ENCODE results near the gene RASGRP3.
A peak's percentile ranks its signal among the peaks of the same experiment; 100 is the strongest.

The RASGRP3 gene

DNA sequence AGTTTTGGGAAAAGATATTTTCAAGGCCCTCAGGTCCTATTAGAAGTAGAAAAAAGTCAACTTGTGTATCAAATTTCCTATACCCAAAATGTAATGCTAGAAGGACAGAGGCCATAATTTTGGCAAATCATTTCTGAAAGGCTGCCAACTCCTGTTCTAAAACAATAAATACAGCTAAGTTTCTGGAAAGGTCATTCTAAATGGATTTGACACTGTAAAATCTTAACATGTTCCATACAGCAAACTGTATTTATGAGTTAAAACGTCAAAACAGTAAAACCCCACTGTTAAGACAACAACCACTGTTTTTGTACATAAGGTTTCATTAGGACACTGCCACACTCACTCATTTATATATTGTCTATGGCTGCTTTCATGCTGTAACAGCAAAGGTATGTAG lies 113.0 kb downstream of the RASGRP3 start:
- DNase-seq, result no peak

DNA sequence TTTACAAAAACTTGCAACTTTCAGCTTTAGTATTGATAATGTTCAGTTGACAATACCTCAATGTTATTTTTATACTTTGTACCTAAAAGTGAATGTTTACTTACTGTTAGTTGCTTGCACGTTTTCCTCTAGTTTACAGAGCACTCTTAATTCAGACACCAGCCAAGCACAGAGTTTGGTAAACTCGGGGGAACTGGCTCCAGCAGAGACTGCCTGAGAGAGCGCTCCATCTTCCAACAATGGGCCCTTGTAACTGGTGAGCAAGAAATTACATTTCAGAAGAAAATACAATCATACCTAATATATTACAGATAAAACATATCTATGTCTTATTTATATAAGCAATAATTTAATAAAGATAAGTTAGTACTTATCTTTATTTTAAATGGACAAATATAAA lies 118.9 kb downstream of the RASGRP3 start:
- no peak for DNase-seq

DNA sequence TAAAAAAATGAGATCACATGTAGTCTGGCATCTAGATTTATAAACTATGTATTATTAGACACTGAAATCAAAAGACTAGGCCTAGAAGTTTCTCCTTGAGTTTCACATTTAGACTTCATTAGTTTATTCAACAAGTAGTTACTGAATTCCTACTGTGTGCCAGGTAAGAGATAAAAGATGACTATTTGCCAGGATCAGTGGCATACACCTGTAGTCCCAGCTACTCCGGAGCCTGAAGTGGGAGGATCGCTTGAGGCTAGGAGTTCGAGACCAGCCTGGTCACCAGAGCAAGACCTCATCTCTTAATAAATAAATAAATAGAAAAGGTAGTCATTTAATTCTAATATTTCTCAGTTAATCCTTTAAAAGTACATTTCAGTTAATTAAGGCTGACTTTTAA lies 120.6 kb downstream of the RASGRP3 start:
- DNase-seq, result no peak

DNA sequence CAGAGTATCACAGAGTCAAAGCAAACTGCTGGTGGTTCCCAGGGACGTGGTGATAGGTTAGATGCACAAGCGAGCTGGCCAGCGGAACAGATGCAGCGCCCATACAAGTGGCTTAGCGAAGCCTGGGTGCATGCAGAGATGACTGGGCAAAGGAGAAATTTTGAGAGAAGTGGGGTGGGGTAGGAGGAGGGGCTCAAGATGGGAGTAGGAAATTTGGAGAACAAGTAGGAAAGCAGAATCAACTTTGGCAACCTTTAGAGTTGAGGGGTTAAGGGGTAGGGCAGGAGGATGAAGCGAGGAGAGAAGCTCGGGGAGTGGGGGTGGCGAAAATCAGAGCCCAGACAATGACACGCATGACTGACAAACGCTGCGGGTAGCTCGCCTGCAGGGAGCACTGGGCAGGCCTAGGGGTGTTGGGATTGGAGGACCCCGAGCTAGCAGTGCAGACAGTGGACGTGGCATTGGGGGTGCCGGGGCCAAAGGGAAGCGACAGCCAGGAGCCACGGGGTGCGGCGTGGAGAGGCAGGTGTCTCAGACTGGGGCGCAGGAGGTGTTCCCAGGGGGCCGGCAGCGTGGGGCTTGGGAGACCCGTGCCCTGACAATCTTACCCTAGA lies 122.2 kb downstream of the RASGRP3 start:
- peak; percentile 77 for DNase-seq

DNA sequence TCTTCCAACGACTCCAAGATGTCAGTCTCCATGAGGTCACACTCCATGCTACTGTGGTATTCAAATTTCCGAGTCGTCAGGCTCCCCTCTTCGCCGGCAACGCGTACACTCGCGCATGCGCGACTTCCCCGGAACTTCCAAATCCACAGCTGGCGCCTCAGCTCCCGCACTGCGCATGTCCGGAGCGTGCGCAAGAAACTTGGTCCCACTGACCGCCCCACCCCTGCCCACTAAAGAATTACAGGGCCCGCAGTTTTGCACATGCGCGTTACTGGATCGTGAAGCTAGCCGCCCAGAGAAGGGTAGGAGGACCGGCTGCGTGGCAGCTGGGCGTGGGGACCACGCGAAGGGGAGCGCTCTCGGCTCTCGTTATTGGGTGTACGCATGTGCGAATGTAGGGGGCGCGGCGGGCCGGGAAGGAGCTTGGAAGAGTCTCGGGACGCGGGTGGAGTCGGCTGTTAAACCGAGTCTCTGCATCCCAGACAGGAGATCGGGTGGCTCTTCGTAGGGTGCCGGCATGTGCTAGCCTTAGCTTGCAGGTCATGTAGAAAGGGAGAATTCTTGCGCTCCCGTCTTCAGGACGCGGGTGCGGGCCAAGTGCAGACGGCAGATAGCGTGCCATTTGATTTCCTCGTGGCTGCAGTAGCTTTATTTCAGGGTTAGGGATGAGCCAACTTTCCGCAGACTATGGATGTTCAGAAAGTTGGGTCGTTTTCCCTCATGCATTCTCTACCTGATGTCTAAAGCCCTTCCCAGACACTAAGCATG lies 122.9 kb downstream of the RASGRP3 start, which contains the start of gene FAM98A:
Gene FAM98A, minus strand, starts transcription at position 125 of the 768 bp plus-strand sequence. Its CDS starts 78 bp downstream, at position 47.
- peak; percentile 99 for DNase-seq

DNA sequence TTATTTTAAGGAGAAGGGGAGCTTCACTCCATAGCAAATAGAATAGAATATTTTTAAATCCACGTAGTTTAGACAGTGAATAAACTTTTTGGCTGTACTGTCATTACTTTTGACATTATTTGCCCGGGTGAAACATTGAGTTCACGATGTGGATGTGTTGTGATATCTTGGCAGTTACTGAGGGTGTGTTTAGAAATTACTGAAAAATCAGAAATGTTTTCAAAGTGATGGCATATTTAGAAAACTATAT lies 123.4 kb downstream of the RASGRP3 start:
- DNase-seq, result no peak

DNA sequence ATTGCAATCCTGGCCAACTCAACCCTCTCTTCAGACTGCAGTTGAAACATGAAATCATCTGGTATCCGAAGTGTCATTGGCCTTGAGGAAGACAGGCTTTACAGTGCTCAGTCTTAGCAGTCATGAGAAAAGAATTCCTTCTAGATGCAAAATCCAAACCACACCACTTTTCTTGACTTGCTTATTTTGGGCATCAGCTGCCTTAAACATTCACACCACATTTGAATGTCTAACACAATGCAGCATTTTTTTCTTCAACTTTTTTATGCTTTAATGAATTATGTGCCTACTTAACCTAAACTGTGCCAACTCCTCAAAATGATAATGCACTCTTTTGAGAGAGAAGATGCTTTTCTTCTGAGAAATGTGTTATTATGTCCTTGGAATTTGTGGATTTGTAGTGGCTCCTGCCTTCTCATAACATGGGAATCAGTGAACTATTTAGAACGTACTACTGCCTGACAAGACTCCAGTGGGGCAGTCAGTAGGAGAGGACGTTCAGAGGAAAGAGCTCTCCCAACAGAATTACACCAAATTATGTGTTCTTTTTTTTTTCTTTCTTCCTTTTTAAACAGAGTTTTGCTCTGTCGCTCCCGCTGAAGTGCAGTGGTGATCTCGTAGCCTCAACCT lies 125.9 kb downstream of the RASGRP3 start:
- no peak for DNase-seq

DNA sequence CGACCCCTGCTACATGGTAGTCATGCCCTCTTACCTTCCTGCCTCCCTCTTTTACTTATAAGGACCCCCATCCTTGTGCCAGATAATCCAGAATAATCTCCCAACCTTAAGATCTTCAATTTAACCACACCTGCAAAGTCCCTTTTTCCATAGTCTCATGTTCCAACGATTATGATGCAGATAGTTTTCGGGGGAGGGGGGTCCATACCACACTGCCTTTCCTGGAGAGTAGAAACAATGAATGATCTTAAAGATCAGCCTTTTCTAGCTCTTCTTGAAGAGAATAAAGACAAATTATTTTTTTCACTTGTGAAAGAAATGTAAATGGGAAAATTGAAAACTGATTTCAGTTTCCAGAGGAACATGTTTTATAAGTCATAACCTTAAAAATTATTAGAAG lies 127.0 kb downstream of the RASGRP3 start:
- no peak for DNase-seq

DNA sequence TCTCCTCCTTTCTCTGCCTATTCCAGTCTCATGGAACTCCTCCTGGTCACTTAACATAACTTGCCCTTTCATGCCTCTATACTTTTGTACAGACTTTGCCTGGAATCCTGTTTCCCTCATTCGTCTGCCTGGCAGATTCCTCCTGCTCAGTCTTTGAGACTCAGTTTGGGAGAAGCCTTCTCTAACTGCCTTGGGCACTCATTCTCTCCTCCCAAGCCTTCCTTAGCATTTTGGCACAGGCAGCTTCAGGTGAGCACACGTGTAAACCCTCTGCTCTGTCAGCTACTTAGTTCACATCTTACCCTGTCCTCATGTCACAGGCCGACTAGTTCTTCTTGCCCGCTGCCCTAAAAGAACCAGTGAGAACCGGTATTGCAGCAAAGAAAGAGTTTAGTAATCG lies 128.6 kb downstream of the RASGRP3 start:
- DNase-seq, result no peak

DNA sequence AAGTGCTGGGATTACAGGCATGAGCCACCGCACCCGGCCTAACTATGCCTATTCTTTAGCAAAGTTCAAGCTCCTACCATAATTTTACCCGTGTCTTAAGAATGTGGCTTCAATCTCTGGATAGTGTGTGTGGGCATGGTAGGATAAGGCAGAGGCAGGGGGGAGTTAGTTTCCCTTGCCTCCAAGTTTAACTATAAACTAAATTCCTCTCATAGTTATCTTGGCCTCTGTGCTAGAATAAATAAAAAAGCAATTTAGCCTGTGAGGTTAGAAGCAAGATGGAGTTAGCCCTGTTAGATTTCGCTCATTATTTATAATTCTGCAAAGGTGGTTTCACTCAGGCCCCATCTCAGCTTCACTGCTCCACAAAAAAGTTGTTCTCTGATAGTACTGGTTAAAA lies 129.7 kb downstream of the RASGRP3 start:
- no peak for DNase-seq

DNA sequence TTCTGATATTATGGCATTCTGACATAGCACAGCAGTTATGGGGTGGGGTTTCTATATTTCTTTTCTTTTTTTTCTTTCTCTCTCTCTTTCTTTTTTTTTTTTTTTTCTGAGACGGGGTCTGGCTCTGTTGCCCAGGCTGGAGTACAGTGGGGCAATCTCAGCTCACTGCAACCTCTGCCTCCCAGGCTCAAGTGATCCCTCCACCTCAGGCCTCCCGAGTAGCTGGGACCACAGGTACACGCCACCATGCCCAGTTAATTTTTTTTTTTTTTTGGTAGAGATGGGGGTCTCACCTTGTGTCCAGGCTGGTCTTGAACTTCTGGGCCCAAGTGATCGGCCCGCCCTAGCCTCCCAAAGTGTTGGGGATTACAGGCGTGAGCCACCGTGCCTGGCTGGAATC lies 130.2 kb downstream of the RASGRP3 start:
- no peak for DNase-seq

DNA sequence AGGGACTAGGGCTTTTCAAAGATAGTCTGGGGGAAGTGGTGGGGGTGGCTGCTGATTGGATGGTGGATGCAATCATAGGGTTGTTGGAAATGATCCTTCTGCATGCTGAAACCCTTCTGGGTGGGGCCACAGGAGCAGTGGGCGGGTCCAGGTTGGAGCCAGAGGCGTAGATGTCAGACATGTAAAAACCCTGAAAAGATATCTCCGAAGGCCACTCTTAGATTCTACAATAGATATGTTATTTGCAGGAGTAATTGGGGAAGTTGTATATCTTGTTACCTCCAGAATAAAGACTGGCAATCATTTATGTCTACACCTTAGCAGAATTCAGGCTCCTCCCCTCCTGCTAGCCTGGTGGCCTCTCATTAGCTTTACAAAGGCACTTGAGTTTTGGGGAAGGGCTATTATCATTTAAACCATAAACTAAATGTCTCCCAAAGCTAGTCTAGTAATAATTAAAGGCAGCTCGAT lies 130.8 kb downstream of the RASGRP3 start:
- DNase-seq, result no peak

DNA sequence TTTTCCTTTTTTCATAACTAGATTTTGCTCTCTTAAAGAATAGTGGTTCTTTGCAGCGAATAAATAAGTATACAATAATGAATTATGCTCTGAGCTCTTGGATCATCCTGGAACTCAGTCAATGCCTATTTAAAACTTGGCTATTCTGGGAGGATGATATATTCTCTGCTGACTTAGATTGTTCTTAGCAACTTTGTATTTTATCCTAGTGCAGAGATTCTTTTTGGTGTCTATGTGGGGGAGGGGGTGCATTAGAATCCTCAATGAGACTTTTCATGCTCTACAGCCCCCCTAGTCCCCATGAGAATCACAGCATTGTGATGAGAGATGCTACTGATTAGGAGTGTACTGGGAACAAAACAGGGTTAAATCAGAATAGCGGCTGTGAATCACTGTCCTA lies 131.5 kb downstream of the RASGRP3 start:
- DNase-seq, result no peak

DNA sequence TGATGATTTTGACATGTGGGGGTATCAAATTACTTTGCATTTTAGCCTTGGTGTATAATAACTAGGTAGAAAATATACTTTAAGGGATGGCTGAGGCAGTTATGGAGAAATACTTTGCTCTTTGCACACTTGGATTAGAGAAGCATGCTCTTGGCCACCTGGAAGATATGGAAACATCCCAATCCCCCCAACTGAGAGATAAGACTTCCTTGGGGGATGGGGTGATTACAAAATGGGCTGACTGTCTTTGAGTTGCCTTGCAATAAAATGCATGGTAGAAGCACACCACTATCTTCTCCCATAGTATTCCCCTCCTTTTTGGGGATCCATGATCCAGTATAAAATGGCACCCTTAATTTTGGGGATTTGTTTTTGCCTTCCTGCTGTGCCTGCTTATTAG lies 137.7 kb downstream of the RASGRP3 start:
- no peak for DNase-seq

Data from islet precursor cell (in vitro differentiated cells).